HG03045 (cell line): ENCODE measurements around the gene CPZ.
"Not testable (repeated sequence)": the region's sequence is repeated elsewhere in the genome, so short reads cannot be mapped to it uniquely, and the experiment has no call there.

ENCODE experiments used
- ATAC-seq: cut with Tn5 transposase; IDR thresholded peaks from one replicate; pipeline ENCODE4 v1.9.1; 2021; ENCODE audit warnings: mild to moderate bottlenecking, moderate library complexity; ENCODE audit not compliant: unreplicated experiment

CPZ gene

DNA sequence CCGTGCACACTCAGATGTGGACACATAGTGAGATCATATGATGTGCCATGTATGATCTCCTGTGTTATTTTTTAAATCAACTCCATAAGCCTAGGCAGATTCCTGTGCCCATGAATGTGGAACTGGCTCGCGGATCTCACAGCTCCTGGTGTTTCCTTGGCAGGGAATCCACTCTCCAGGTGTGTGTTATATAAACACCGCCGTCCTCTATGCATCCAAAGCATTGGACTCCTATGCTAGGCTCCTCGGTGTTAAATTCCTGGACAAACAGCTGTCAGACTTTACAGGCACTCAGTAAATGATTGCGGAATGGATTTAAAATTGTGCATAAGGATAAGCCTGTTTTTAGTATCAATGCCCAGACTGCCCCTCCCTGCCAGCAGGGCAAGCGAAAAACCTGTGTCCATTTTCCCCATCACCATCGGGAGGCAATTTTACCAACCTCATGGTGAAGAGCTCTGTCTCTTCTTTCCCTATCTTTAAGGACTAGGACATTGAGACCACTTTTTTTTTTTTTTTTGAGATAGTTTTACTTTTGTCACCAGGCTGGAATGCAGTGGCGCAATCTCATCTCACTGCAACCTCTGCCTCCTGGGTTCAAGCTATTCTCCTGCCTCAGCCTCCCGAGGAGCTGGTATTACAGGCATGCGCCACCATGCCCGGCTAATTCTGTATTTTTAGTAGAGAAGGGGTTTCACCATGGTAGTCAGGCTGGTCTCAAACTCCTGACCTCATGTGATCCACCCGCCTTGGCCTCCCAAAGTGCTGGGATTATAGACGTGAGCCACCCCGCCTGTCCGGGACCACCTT, 36.0 kb upstream of the CPZ start:
- ATAC-seq: no peak

GRCh38 chr4:8557151-8558076, 35.2 kb upstream of the CPZ start:
- no peak for ATAC-seq

DNA sequence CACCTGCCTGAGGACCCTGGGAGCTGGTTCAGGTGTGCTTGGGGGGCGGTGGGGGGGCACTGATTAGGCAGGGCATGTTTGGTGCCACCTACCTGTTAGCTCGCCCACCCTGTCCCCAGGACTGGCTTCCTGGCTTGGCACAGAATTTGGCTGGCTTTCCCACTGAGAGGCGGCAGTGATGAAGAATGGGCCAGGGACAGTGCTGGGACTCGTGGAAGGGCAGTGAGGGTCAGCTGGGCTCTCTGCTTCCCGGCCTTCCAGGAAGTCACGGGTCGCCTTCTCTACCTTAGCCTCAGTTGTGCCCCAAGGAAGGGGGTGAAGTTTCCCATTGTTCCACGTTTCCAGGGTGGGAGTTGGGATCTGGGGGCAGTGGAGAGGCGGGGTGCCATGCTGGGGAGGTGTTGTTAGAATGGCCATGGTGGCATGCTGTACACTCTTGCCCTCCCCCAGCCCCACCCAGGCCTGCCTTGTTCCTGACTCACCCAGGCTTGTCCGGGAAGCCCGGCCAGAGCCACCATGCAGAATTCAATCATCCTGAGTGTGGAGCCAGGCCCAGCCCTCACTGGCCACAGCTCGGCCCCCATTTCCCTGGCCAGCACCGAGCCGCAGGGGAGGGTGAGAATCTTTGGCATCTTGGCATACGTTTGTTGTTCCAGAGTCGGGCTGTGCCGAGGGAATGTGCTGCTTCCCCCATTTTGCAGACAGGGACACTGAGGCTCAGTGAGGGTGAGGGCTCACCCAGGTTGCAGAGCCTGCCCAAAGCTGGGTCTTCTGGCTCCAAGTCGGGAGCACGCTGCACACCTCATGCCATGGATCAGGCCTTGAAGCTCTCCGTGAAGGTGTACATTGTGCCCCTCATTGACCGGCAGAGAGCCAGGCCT, 34.2 kb upstream of the CPZ start:
- no peak for ATAC-seq

- no peak for ATAC-seq
Measured at GRCh38 chr4:8559011-8559410, 33.6 kb upstream of the CPZ start.

DNA sequence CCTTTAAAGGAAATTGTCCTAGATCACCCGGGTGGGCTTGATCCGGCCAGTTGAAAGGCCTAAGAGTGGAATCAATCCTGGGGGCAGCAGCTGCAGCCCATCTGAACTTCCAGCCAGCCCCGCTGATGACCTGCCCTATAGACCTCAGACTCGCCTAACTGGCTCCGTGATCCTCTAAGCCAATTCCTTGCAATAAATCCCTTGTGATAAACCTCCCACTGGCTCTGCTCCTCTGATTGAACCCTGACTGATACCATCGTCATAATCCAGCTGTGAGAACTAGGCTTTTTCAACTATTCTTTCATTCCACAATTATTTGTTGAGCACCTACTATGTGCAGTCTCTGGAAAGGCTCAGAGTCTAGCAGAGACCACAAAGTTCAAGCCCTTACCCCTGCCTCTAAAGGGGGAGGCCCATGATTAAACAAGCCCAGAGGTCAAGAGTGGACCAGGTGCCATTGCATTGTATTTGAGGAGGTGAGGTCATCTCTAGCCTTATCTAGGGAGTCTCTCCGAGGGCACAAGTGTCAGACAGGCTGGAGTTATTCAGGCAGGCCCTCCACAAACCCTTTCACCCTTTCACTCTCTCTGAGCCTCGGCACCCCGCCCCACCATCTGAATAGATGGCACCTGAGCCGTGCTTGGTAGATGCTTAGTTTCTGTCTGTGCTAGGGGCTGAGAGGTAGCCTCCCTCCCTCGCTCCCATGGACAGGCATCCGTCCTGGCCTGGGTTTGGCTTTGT, 32.9 kb upstream of the CPZ start:
- ATAC-seq: no peak

GRCh38 chr4:8560265-8561047, 32.1 kb upstream of the CPZ start:
- ATAC-seq: no peak

- ATAC-seq: no peak
Measured at GRCh38 chr4:8564595-8564994, 28.0 kb upstream of the CPZ start.

- ATAC-seq: no peak
Measured at GRCh38 chr4:8568068-8568668, 24.4 kb upstream of the CPZ start.

GRCh38 chr4:8570201-8570600, 22.4 kb upstream of the CPZ start:
- no peak for ATAC-seq

DNA sequence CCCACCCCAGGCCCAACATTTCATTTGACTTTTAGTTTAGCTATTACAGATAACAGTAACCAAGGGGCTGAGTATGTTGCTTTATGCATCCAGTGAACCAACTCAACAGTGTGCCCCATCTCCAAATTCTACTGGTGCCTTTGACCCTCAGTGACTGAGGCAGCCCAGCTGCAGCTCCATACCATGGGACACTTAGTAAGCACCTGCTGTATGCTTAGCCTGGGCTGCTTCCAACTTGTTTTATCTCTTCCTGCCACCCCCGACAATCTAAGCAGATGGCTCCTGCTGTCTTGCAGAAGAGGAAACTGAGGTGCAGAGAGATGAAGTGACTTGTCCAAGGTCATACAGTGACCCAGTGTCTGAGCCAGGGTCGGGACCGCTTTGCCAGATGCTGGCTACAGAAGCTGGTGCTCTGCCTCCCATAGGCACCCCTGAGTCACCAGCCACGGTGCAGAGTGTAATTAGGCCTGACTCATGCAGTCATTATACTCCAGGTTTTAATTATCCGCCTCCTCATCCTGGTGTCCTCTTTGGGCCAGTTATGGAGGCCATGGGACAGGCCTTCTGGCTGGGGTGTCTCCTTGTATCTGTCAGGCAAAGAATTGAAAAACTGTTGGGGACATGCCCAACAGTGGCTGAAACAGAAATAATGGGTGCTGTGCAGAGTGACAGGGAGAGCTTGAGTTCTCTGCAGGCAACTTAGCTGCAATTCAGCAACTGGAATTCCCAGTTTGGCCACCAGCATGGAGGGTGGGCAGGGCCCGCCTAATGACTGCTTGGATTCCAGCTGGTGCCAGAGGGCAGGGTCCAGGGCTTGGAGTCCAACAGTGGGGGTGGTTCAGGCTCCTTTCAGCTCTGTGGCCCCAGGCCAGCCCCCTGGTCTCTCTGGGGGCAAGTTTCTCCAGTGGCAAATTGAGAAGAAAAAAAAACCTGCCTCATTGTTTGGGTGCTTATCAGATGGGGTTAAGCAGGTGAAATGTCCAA, 20.6 kb upstream of the CPZ start:
- no peak for ATAC-seq

DNA sequence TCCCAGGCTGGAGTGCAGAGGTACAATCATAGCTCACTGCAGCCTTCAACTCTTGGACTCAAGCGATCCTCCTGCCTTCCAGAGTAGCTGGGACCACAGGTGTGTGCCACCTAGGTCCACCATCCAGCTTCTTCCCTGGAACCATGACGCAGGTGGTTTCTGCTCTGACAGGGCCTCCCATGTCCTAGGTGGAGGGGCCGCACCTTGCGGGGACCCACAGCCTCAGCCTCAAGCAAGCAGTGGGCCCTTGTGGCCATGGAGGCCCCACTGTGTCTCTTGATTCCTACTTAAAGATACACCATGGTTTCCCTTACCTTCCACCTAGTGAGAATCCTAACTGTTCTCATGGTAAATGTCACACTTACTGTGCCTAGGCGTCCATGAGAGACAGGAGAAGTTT, 19.3 kb upstream of the CPZ start:
- no peak for ATAC-seq

DNA sequence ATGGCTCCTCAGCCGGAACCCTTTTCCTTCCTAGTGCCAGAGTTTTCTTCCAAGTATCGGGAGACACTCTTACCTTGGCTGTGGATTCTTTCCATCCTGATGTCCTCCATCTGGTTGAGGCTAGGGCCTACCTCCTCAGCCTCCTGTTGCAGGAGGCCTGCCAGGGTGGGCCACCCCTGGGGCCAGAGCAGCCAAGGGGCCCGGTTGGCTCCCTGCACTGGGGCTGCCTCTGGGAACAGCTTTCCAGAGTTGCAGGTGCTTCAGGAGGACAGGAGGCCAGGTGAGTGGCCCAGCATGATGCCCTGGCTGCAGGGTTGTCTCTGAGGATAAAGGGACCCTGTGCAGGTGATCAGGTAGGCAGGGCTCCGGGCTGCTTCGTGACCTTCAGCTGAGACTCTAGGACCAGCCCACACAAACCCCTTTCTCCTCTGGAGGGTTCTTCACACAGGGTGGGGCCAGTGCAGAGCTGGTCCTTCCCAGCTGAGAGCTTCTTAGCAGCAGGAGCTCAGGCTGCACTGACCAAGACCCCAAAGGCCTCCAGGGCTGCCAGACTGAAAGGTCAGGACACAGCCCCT, 17.7 kb upstream of the CPZ start:
- ATAC-seq: no peak

DNA sequence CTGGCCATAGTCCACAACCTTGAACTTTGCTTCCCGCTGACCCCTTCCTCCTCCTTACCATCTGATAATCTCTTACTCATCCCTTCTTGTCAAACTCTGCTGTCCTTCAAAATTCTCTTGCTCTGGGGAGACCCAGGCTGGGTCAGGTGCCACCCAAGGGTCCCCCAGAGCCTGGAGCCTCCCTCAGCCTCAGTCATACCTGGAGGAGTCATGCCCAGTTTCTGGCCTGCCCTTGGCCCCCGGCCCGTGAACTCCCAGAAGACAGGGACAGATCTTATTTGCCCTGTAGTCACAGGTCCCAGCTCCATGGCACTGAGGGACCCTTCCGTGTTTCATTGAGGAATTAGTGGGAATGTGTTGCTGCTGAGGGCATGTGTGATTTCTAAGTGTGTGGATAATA, 17.1 kb upstream of the CPZ start:
- ATAC-seq: no peak

DNA sequence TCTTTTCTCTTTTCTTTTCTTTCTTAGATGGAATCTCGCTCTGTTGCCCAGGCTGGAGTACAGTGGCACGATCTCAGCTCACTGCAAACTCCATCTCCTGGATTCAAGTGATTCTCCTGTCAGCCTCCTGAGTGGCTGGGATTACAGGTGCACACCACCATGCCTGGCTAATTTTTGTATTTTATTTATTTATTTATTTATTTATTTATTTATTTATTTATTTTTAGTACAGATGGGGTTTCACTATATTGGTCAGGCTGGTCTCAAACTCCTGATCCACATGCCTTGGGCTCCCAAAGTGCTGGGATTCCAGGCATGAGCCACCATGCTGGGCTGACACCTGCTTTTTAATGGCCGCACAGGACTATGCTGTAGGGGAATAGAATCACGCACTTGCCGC, 16.0 kb upstream of the CPZ start:
- ATAC-seq: not testable (repeated sequence)

GRCh38 chr4:8577046-8577445, 15.5 kb upstream of the CPZ start:
- ATAC-seq: no peak

DNA sequence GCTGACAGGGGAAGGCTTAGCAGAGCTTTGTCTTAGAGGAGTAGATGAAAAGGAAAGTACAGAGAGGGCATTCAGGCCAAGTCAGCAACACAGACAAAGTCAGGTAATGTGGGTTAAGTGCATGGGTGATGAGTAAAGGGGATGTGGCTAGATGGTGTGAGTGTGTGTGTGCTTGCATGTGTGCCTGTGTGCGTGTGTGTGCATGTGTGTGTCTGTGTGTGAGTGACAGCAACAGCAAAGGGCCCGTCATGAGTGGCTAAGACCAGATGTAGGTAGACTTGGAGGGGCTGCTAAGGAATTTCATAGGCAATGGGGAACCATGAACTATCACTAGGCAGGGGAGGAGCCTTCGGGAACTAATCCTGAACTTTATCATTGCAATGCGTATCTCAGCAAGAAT, 14.6 kb upstream of the CPZ start:
- ATAC-seq: no peak

DNA sequence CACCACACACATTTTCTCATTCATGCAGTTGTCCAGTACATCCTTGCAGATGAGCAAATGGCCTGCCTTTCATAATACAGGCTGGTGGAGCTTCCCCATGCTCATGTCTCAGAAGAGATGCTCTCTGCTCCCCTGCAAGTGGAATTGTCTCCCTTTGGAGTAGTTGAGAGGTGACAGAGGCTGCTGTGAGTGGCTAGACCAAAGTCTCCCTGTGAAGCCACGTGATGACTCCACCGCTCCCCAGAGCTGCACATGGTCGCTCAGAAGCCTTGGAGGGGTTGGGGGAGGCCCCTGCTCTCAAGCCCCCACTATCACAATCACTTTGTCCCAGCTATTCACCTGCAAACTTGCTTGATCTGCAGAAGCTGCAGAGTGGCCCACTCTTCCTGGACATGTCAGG, 13.8 kb upstream of the CPZ start:
- no peak for ATAC-seq
